ENCODE measurements around the gene TNRC6C. TPM values are rescaled to one million over a fixed set of nuclear protein-coding genes. Genes with fewer than 3 reads are reported as not detected.

TNRC6C gene
- total and polyA plus RNA-seq, 2 of the 13 experiments (the other 11 are each of a cell fraction or from before 2014, with no cell fraction given), result 0.66 to 4.9 TPM

DNA sequence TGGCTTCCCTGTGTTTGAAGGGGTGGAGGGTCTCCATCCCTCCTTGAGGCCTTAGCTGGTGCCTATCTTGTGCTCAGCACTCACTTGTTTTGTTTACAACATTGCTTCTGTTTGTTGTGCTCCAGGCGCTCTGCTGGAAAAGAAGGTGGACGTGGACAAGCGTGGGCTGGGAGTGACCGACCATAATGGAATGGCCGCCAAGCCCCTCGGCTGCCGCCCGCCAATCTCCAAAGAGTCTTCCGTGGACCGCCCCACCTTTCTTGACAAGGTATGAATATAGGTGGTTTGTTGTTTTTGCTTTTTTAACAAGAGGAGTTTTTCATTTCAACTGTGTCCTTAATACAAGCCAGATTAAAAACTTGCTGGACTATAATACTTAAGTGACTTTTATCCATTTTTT lies 116.5 kb downstream of the TNRC6C start:
- over 99% methylated on average over 10 of the region's 10 CpGs for WGBS (ENCODE audit: low lambda C conversion rate)
- no peaks in the 10 kb centered on the region for H3K4me1 ChIP-seq (ENCODE audit: insufficient read depth, low read length)
- H3K79me2 ChIP-seq (ENCODE audit: insufficient read depth, low read length), result no peaks in the 10 kb centered on the region
- peaks cover 29 to 82% of the 10 kb centered on the region in 2 experiments for H3K36me3 ChIP-seq (replicated peaks in 1 of 2; ENCODE audit: control insufficient read depth in 1 of 2, insufficient read depth in 2 of 2, low read length in 2 of 2)
- H3K4me2 ChIP-seq (ENCODE audit: low read depth, low read length), result no peak overlapping the region
- no peak for TF ChIP-seq CHD2 (IDR thresholded peaks at IDR 0.05; ENCODE audit: low read depth, low read length)
- TF ChIP-seq PRPF4 (IDR thresholded peaks at IDR 0.05; ENCODE audit: low read depth, low read length, poor library complexity, severe bottlenecking), result no peak
- TF ChIP-seq RFX5 (IDR thresholded peaks at IDR 0.05; ENCODE audit: low read depth, low read length), result no peak
- no peak for TF ChIP-seq IKZF4 (CRISPR knock-in tag; IDR thresholded peaks at IDR 0.05; ENCODE audit: borderline replicate concordance, low read depth, not compliant biosample characterization)
- TF ChIP-seq ARID3A (IDR thresholded peaks at IDR 0.05; ENCODE audit: low read depth, low read length), result no peak
- no peak for TF ChIP-seq ZMAT3 (CRISPR knock-in tag; conservative IDR thresholded peaks at IDR 0.05)
- TF ChIP-seq MAFF (IDR thresholded peaks at IDR 0.05; ENCODE audit: low read depth, low read length), result no peak
- no peak for TF ChIP-seq PAF1 (CRISPR knock-in tag; IDR thresholded peaks at IDR 0.05)
- TF ChIP-seq ZFP36L1 (CRISPR knock-in tag; IDR thresholded peaks at IDR 0.05), result no peak
- TF ChIP-seq REXO4 (CRISPR knock-in tag; IDR thresholded peaks at IDR 0.05; ENCODE audit: borderline replicate concordance), result no peak
- TF ChIP-seq FOXA3 (CRISPR knock-in tag; IDR thresholded peaks at IDR 0.05), result no peak
- no peak for TF ChIP-seq ZBTB2 (CRISPR knock-in tag; IDR thresholded peaks at IDR 0.05; ENCODE audit: low read depth)
- TF ChIP-seq ZNF703 (CRISPR knock-in tag; IDR thresholded peaks at IDR 0.05; ENCODE audit: borderline replicate concordance), result no peak
- TF ChIP-seq ZNF639 (CRISPR knock-in tag; conservative IDR thresholded peaks at IDR 0.05), result no peak
- H4K20me1 ChIP-seq (ENCODE audit: insufficient read depth, low read length), result no peaks in the 10 kb centered on the region
- intact Hi-C loops (cut with micrococcal nuclease; ENCODE audit: unreplicated experiment) (no loop called here), in situ Hi-C loops (cut with HindIII; ENCODE audit: extremely low pct_ligation_motif_present, low pct_unique_long_range_greater_than_20kb) (no loop called here)
- BruUV-seq (replicated peaks), result no TSS peak
- H3K9me3 ChIP-seq (ENCODE audit: low read length), result no peaks in the 10 kb centered on the region
- H3K9ac ChIP-seq (ENCODE audit: insufficient read depth, low read depth, low read length), result no peak overlapping the region
- FAIRE-seq (no peak), ATAC-seq (no peak), DNase-seq (ENCODE audit: low spot score) (no peak)
- no peak overlapping the region for H3K27ac ChIP-seq (ENCODE audit: extremely low read length, insufficient read depth, low read length)
- ChIA-PET POLR2A (no interaction called here), CTCF (ENCODE audit: low intra/inter-chr PET ratio, low total read pairs) (no interaction called here)
- H3K27me3 ChIP-seq (ENCODE audit: control insufficient read depth in 1 of 2, insufficient read depth in 2 of 2, low read length in 2 of 2), result no peaks in the 10 kb centered on the region
- H3K4me3 ChIP-seq (replicated peaks in 1 of 3; ENCODE audit: insufficient read depth in 1 of 3, low read depth in 2 of 3, low read length in 3 of 3), result no peak overlapping the region
- no peak overlapping the region for H2AFZ ChIP-seq (ENCODE audit: low read length)
